Cerebellar nuclear complex (tissue), 1 donor: ENCODE measurements around the gene SRD5A1.

ENCODE experiments used
- DNase-seq, 2 experiments: peaks; one replicate each; lab custom pipeline; 2025; lab: John Stamatoyannopoulos, UW

The SRD5A1 gene

GRCh38 chr5:6604946-6605345 lies 28.3 kb upstream of the SRD5A1 start:
- DNase-seq, result no peak

- no peak for DNase-seq
Observed at GRCh38 chr5:6606884-6607558, 26.2 kb upstream of the SRD5A1 start.

DNA sequence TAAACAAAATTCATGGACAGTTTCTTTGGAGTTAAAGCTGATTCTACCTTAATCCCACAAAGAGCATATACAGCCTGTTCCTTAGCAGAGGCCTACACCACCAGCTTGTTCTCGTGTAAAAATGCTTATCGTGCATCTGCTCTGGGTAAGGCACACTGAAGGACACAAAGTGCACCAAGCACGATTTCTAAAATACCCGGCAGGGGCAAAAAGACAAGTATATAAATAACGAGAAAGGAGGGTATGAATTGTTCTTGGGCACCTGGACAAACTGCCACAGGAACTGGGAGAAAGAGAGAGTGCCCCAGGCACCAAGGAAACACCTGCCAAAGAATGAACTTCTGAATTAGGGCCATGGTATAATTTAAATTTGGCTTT lies 25.7 kb upstream of the SRD5A1 start:
- DNase-seq, result no peak

GRCh38 chr5:6608016-6608415 lies 25.2 kb upstream of the SRD5A1 start:
- DNase-seq, result no peak

GRCh38 chr5:6611334-6612256 lies 21.6 kb upstream of the SRD5A1 start:
- DNase-seq, result no peak

- DNase-seq, result no peak
Observed at GRCh38 chr5:6615034-6615815, 18.0 kb upstream of the SRD5A1 start.

DNA sequence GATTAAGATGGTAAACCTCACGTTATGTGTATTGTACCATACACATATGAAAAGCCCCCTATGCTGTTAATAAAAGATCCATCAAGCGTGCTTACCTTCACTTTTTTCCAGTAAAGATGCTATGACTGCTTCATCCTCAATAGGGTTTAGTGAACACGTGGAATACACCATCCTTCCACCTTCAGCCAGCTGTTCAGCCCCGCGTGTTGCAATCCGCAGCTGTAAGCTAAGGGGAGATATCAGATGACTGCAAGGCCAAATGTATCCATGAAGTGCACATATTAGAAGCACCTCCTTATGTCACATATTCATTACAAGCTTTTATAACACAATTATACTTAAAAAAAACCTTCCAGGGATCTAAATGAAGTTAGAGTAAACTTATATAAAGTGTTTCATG lies 16.6 kb upstream of the SRD5A1 start:
- no peak for DNase-seq

DNA sequence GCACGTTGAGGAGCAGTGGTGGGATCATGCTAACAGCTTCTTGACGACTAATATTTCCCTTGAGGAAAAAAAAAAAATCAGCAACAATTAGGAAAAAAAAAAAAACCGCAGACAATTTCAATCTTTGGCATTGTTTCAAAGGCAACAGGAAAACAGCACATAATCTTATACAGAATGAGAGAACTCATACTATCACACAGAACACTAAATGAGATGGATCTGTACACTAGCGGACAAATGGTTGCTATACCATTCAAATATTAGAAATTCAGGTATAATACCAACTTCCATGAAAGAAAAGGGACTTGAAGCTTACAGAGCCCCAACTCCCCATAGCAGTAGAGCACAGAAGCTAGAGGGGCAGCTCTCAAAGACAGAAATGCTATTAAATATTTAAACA lies 10.0 kb upstream of the SRD5A1 start:
- no peak for DNase-seq

DNA sequence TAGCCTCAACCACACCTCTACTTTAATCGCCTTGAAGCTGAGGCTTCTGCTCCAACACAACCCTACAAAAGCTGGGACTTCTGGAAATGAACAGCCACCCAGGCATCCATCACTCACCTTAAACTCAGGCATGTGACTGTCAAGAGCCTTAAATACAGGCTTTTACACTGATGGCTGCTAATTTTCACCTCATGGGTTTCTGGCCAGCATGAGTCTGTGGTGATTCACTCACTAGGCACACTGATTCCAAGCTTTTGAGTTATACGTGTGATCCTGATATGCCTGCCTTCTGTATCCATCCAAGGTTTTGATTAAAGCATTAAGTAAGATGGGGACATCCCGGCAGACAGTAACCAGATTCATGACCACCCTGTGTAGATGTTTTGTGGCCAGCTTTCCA lies 9.3 kb upstream of the SRD5A1 start:
- DNase-seq, result no peak

DNA sequence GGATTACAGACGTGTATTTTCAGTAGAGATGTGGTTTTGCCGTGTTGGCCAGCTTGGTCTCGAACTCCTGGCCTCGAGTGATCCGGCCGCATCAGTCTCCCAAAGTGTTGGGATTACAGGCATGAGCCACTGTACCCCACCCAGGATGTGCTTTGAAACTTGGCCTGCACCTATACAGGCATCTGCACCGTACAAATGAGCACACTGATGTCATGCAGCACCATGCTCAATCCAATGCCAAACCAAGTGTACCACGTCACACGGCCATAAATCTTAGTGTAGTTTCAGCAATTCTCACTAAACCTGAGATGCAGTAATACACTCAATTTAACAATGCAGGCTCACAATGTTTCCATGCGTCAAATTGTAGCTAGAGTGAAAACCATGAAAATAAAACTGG lies 6.7 kb upstream of the SRD5A1 start:
- DNase-seq, result no peak

GRCh38 chr5:6631441-6631840 lies 1.8 kb upstream of the SRD5A1 start:
- DNase-seq, result no peak

DNA sequence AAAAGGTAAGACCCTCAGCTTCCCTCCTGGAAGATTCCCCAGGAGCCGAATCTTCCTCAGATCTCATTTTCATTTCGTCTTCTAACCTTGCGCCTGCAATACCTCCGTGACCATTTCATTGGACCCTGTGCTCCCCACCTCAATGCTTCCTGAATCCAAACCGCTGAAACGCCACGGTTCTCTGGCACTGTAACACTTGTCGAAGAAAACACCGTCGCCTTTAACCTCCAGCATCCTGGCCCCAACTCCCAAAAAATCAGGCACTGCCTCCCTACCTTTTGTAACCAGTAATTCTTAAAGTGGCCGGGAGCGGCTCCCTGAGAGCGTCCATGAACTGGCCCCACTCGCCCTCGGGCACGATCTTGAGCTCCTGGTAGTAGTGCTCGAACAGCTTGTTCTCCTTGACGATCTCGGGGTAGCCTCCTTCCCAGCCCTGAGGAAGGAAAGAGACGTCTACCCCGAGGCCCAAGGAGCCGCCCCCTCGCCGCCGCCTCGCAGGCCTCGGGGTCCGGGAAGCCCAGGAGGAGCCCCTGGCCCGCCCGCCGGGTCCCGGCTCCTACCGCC lies 834 bp upstream of the SRD5A1 start:
- no peak for DNase-seq

GRCh38 chr5:6633469-6634245 lies 417 bp downstream of the SRD5A1 start:
- no peak for DNase-seq

DNA sequence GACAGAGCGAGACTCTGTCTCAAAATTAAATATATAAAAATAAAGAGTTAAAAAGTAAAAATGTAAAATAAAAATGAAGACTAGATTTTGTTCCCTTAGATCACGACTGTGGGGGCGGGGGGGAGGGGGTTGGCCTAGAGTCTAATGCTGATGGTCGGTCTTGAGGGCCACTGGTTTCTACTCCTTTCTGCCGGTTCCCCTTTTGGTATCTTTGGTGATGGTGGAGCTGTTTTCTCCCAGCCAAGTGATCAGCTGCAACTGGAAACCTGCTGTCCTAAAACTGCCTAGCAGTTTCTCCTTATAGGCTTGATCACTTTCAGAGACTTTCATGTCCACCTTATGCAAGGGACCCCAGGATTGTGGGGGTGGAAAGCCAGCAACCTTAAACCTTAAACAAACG lies 1.1 kb downstream of the SRD5A1 start:
- DNase-seq, result no peak

GRCh38 chr5:6634788-6635430 lies 1.7 kb downstream of the SRD5A1 start:
- no peak for DNase-seq

DNA sequence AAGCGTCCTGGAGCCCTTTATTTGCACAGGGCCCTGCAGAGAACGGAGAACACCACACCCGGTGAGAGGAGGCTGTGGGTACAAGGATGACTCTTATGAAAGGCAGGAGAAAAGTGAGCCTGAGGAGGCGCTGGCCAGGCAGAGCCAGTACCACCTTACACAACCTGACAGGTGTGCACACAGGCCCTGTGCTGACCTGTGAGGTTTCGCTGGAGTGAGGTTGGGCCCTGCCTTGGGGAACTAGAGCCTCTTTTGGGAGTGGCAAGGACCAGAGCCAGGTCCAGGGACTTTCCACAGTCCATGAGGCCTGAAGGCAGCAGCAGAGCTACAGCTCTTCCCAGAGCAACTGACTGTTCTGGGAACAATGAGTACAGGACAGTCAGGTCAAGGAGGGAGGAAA lies 3.1 kb downstream of the SRD5A1 start:
- DNase-seq, result no peak

DNA sequence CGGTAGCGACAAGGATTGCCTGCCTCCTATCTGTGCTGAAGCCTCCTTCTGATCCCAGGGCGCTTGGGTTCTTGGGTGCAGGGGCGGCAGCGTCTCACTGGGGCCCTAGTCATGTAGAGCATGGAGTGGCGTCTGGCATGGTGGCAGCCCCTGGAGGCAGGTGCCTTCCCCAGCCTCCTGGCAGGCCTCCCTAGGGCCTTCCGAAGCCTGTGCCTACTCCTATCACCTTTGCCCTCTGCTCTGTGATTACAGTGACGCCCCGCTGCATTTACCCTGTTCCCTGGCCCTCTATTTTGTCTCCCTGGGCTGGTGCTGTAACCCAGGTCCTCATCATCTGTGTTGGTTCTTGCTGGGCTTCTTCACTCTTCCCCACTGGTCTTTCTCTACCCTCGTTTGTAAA lies 3.8 kb downstream of the SRD5A1 start:
- no peak for DNase-seq

GRCh38 chr5:6637590-6637989 lies 4.3 kb downstream of the SRD5A1 start:
- no peak for DNase-seq

GRCh38 chr5:6638236-6638635 lies 5.0 kb downstream of the SRD5A1 start:
- no peak for DNase-seq

DNA sequence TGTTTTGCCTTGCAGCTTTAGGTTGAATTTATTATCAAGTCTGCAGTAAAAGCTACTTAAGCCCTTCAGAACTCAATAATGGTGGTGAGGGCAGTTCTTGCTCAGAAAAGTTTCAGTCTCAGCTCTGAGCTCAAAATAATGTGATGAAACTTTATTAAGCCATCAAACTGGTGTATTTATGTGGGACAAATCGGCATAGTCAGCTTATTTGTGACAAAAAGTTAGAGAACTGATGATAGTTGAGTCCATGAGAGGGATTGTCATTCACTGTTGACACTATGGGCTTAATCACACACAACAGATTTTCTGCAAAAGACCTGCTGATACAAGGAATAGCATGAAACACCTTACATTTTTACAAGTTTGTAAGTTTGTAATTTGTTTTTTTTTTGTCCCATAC lies 9.4 kb downstream of the SRD5A1 start:
- DNase-seq, result no peak

GRCh38 chr5:6644794-6645241 lies 11.6 kb downstream of the SRD5A1 start:
- DNase-seq, result no peak
